H1 (cell line): ENCODE data around the gene CTAGE4.
"Not testable (repeated sequence)": the region's sequence is repeated elsewhere in the genome, so short reads cannot be mapped to it uniquely, and the experiment has no call there.

ENCODE experiments used
- CHD2 ChIP-seq: IDR thresholded peaks from 2 replicates; pipeline ENCODE4 v1.6.1; 2012; ENCODE audit warnings: low read length, improper control_type of control experiment
- KDM1A ChIP-seq: fragments of 200-600, 300-600 bp; sonication (generic); IDR thresholded peaks from 2 replicates; pipeline ENCODE4 v1.7.1; 2016; ENCODE audit warnings: mild to moderate bottlenecking, low read length, borderline replicate concordance
- NRF1 ChIP-seq: IDR thresholded peaks from 2 replicates; pipeline ENCODE4 v1.6.1; 2011; ENCODE audit warnings: mild to moderate bottlenecking, low read depth, low read length, improper control_type of control experiment
- POLR2A ChIP-seq, 2 experiments: IDR thresholded peaks; 1 replicate in 1 of 2; 2 replicates in 1 of 2; pipeline ENCODE4 v1.6.1; 2011; ENCODE audit warnings: low read depth in 2 of 2, low read length in 2 of 2, mild to moderate bottlenecking in 2 of 2; ENCODE audit errors: control extremely low read depth in 1 of 2
- POLR2AphosphoS5 ChIP-seq: IDR thresholded peaks from 2 replicates; pipeline ENCODE4 v1.6.1; 2011; ENCODE audit warnings: low read depth, low read length
- RBBP5 ChIP-seq: IDR thresholded peaks from 2 replicates; pipeline ENCODE4 v1.7.1; 2012; ENCODE audit warnings: low read depth, mild to moderate bottlenecking, inconsistent platforms, low read length, moderate library complexity, borderline replicate concordance
- SIX5 ChIP-seq: IDR thresholded peaks from 2 replicates; pipeline ENCODE4 v1.6.1; 2011; ENCODE audit warnings: mild to moderate bottlenecking, low read depth, low read length
- TAF1 ChIP-seq: IDR thresholded peaks from 2 replicates; pipeline ENCODE4 v1.6.1; 2011; ENCODE audit warnings: mild to moderate bottlenecking, low read depth, low read length
- TEAD4 ChIP-seq: IDR thresholded peaks from 2 replicates; pipeline ENCODE4 v1.6.1; 2012; ENCODE audit warnings: low read depth, low read length, inconsistent platforms, mixed read lengths
- ZNF274 ChIP-seq: IDR thresholded peaks from 2 replicates; pipeline ENCODE4 v1.7.0; 2012; ENCODE audit warnings: low read length, borderline replicate concordance; ENCODE audit errors: extremely low read depth
- TF ChIP-seq, protein P1 (sequence below), 3 experiments: IDR thresholded peaks; 1 replicate in 2 of 3; 2 replicates in 1 of 3; pipeline versions ENCODE4 v1.5.1 to v1.6.1; 2011; ENCODE audit warnings: low read length in 3 of 3, mild to moderate bottlenecking in 3 of 3, inconsistent platforms in 2 of 3, low read depth in 1 of 3, moderate library complexity in 1 of 3; ENCODE audit not compliant: insufficient read depth in 1 of 3; ENCODE audit errors: control extremely low read depth in 1 of 3

DNA sequence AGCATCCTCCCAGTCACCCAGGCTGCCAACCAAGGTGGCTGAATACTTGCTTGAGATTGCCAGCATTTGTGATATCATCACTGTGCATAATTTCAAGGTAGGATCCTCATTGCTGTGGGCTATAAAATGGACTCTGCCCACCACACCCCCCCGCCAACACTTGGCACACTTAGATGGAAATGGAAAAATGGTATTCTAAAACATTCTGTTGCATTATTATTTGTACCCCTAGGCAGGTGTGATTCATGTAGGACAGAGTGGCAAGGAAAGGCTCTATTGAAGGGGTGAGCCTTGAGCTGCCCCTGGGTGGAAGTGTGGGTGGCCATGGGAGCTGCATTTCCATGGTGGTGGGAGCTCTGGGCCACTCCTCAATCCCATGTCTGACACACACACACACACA is 35.3 kb downstream of the CTAGE4 start:
- not testable (repeated sequence) for TF ChIP-seq ZNF274; SIX5; RBBP5; NRF1; POLR2AphosphoS5; KDM1A; TEAD4; TAF1; CHD2; POLR2A (IDR thresholded peaks at IDR 0.05; ENCODE audit: control extremely low read depth in 1 of 2, low read depth in 2 of 2, low read length in 2 of 2)
- TF ChIP-seq, protein P1, sequence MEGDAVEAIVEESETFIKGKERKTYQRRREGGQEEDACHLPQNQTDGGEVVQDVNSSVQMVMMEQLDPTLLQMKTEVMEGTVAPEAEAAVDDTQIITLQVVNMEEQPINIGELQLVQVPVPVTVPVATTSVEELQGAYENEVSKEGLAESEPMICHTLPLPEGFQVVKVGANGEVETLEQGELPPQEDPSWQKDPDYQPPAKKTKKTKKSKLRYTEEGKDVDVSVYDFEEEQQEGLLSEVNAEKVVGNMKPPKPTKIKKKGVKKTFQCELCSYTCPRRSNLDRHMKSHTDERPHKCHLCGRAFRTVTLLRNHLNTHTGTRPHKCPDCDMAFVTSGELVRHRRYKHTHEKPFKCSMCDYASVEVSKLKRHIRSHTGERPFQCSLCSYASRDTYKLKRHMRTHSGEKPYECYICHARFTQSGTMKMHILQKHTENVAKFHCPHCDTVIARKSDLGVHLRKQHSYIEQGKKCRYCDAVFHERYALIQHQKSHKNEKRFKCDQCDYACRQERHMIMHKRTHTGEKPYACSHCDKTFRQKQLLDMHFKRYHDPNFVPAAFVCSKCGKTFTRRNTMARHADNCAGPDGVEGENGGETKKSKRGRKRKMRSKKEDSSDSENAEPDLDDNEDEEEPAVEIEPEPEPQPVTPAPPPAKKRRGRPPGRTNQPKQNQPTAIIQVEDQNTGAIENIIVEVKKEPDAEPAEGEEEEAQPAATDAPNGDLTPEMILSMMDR (IDR thresholded peaks at IDR 0.05; ENCODE audit: control extremely low read depth in 1 of 3, insufficient read depth in 1 of 3, low read depth in 1 of 3, low read length in 3 of 3) = not testable (repeated sequence)
